ENCODE data around the gene TOM1L2.

Gene TOM1L2

DNA sequence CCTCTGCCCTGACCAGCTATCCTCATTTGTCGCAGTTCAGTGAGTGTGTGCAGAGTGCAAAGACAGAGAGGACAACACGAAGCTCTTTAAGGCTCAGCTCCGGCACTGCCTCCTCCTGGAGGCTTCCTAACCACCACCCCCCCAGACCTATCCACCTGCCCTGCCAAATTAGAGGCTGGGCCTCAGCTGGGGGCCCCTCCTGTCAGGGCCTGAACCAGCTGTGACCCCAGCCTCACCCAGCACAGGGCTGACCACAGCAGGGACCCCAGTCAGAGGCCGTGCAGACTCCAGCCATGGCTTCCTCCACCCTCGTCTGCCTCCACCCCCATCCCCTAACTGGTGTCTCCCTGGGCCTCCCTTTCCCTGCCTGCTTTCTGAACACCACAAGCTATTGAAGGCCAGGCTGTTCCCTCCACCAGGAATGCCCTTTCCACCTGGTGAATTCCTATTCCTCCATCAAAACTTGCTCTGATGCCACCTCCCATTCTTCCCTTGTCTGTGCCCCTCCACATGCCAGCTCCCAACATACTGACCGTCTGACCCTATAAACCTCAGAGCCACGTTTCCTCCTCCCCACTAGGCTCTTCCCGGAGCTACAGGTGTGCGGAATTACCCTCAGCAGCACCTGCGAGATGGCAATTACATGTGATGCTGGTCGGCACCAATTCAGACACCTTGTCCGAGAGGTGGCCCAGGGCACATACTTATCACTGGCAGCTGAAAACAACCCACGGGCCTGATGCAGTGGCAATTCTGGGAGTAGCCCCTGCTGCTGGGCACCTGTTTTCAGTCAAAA is 144.2 kb downstream of the TOM1L2 start:
- DNase-seq, result no peak

DNA sequence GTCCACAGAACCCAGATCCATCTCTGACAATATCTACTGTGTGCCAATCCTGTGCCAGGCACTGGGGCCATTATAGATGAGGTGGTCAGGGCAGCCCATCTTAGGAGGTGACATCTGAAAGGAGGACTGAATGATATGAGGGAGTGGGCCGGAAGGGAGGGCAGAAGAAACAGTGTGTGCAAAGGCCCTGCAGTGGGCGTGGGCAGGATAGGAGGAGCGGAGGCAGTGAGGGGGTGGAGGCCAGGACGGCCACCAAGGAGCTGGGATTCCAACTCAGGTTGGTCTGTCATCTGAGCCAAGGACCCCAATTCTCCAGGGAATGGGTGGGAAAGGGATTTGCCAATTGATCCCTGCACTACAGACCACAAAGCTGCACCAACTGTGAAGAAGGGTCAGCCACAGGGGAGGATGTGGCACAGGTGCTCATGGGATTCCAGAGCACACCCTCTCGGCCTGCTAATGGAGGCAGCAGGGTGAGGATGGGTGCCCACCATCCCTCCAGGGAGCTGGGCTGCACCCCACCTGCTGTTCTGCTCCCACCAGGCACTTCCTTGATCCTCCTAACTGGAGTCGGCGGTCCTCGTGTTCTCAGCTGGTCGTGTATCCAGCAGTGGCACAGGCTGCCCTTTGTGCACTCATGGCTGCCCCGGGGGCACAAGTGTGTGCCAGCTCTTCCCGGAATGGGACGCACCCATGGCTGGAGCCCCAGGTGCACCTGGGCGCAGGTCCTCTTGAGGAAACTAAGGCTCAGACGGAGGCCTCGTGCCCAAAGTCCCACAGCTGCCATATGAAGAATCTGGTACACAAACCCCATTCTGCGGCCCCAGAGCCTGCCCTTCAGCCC is 145.0 kb downstream of the TOM1L2 start:
- no peak for DNase-seq

GRCh38 chr17:17826342-17826713 is 145.9 kb downstream of the TOM1L2 start:
- DNase-seq, result no peak

- no peak for DNase-seq
Observed at GRCh38 chr17:17824783-17825614, 147.2 kb downstream of the TOM1L2 start.

DNA sequence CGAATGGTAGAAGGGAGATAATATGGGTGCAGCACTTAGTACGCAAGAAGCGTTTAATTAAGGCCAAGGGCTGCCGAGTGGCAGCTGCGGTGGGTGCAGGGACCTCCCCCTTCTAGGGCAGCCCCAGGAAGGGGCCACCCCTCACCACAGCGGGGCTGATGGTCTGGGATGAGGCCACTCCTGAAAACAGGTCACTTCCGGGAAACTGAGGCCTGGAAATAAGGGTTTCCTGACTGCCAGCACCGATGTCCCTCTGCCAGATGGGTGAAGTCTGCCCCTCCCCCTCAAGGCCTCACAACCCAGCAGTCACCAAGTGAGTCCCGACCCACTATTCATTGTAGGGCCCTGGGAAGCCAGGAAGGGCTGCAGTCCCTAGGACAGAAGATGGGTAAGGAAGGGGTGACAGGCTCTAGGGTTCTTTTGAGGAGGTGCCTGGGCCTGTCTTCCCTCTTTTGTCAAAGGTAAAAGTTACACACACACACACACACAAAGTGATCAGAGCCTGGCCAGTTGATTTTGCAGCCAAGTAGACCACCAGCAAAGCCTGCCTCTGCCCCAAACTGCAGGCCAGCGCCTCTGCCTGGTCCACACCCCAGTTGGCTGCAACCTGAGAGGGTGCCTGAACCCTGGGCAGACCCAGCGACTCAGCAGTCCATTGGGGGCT is 147.9 kb downstream of the TOM1L2 start:
- no peak for DNase-seq

- peak; percentile 65 to 88 for DNase-seq
Observed at GRCh38 chr17:17823433-17824118, 148.6 kb downstream of the TOM1L2 start.

- no peak for DNase-seq
Observed at GRCh38 chr17:17822616-17823015, 149.6 kb downstream of the TOM1L2 start.

DNA sequence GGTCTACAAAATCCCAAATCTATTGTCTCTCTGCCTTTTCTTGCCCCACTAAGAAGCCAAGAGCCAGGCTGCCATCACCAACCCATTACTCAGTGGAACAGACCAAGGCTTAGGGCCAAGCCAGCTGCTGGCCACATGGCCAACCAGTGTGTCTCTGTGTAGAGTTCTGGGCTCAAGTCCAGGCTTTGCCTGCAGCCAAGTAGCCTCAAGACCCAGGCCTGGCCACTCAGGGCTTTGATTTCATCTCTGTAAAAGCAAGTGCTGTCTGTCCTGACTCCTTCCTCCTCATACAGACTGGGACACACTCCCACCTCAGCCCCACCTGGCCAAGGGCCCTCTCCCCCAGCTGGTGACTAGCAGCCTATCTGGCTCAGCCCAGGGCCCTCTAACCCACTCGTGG is 150.0 kb downstream of the TOM1L2 start:
- DNase-seq, result peak; percentile 35 to 81

DNA sequence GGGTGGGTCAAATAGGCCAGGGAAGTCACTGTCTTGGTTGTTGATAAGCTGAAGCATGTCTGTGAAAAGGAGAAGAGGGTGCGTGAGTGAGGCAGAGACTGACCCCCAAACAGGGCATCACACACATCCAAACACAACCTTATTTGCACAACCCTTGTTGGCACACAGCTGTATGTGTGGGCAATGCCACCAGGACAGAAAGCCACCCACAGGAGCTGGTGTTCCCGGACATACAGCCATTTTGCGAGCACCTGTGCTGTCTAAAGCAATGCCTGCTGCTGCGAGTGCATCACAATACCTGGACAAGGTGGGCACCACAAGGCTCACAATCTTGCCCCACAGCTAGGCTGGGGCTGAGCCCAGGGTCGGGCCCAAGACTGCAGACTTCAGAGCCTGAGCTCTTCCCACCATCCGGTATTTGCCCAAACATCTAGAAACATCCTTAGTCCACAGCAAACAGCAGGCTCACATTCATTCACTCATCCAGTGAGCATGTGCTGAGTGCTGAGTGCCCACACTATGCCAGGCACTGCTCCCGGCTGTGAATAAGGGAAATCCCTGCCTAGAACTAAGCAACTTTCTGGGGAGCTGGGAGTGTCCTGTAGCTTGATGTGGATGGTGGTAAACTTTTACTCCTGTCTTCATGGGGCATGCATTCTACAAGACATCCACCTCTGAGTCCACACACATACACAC is 151.6 kb downstream of the TOM1L2 start:
- DNase-seq, result no peak

GRCh38 chr17:17820046-17820445 is 152.2 kb downstream of the TOM1L2 start:
- no peak for DNase-seq

DNA sequence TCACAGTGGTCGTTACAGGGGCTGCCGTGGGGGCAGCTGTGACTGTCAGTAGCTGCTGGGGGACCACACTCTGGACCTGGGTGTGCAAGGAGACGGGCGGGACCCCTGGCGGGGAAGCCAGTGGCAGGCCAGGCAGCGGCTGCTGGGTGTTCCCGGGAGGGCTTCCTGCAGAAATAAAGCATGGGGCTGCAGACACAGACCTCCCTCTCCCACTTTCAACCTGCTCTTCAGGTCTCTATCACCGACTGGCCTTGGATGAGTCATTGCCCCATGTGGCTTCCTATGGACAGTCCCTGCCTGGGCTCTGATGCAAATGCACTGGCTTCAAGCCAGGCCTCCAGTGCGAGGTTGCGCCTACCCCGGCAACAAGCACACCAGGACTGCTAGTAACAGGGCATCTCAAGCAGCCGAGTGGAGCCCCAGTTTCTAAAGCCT is 152.6 kb downstream of the TOM1L2 start:
- peak in 1 of 2 experiments; percentile 46 for DNase-seq

DNA sequence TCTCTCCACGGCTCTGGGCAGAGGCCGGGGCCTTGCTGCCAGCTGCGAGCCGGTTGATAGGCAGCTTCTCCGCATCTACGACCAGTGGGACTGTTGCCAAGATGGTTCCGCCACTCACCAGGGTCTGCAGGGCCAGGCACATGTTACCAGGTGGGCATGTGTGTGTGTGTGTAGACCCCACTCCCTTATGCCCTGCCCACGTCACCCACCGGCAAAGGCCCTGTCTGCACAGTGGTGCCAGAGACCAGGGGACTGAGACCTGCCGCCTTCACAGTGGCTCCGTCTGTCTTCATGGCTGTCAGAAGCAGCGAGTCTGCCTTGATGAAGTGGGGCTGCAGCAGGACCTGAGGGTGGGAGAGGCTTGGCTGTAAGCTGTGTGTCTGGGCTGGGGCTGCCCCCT is 153.1 kb downstream of the TOM1L2 start:
- no peak for DNase-seq

GRCh38 chr17:17818088-17818526 is 154.1 kb downstream of the TOM1L2 start:
- peak in 1 of 2 experiments; percentile 28 for DNase-seq

DNA sequence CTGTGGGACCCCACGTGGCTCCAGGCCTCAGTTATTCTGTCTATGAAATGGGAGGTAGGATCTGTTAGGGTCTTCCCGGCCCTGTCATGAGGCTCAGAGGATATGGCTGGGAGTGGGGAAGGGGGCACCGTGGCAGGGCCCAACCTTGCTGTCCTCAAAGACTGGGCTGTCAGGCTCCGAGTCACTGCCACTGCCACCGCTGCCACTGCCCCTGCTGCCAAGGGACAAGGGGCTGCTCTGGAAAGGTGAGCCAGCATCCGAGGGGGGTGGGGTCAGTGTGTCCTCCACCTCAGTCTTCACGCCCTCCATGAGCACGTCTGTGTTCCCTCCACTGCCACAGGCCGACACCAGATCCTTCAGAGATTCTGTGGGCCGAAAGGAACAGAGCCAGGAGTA is 154.7 kb downstream of the TOM1L2 start:
- no peak for DNase-seq

GRCh38 chr17:17816831-17817551 is 155.2 kb downstream of the TOM1L2 start:
- DNase-seq, result no peak

- no peak for DNase-seq
Observed at GRCh38 chr17:17816240-17816814, 155.9 kb downstream of the TOM1L2 start.

DNA sequence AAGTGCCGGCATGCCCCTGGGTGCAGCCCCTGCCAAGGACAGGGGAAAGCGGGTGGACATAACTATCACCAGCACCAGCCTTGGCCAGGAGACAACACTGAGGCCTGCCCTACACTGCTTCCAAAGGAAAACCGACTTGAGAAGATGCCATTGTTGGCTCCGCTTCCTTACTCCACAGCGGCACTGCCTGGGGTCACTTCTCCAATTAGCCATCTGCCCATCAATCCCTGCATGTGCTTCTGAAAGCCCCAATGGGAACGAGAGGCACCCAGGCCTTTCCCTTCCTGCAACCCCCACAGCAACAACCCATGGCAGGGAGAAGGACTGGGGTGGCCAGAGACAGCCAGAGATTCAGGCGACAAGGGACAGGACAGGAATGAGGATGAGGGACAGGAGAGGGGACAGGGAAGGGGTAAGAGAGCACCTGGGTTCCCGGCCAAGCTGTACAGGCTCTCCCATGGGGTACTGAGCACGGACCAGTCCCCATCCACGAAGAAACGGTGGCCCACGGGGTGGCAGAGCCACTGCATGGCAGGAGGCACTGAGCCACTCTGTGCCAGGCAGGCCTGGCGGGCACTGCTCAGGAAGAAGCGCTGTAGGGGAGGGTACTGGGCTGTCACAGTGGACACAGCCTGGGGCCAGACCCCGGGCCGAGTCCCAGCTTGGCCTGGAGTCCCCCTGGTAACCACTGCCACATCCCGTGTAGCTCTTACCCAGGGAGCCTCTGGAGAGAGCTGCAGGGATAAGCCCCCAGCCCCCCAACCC is 156.6 kb downstream of the TOM1L2 start:
- no peak for DNase-seq

DNA sequence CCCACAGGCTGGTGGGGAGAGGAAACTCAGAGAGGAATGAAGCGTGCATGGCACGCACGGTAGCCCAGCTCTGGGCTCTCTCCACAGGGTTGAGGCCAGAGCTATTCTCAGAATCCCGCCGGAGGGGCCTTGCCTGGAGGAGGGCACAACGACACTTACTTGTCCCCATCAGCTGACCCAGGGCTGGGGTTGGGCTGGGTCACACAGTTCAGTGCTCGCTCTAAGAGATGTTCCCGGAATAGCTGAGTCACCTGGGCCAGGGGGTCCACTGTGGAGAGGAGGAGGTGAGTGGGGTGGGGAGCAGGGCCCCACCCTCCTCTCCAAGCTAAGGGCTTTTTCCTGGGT is 157.2 kb downstream of the TOM1L2 start:
- DNase-seq, result no peak
